Adrenal gland (tissue), 19 donors: Measurements from ENCODE around the gene GNG3. TPM values are rescaled to one million over a fixed set of nuclear protein-coding genes. Genes with fewer than 3 reads are reported as not detected.

Experiments
- DNase-seq, 7 donors: peaks; one replicate each; pipeline ENCODE4 v3.0.0-alpha.2; 2019 to 2020
- H3K27ac ChIP-seq, 5 donors: fragments of 200-600 bp; sonication (generic) in 4 of 5; 1 replicate in 3 of 5; 2 replicates in 2 of 5; pipeline versions ENCODE4 v1.5.1 to v1.8.0; 2016 to 2020; ENCODE audit warnings: mild to moderate bottlenecking in 1 of 5
- H3K27me3 ChIP-seq: fragments of 200-600 bp; 2 replicates; pipeline ENCODE4 v1.8.0; 2021
- H3K36me3 ChIP-seq, 2 donors: fragments of 200-600 bp; replicated peaks in 1 of 2; 1 replicate in 1 of 2; 2 replicates in 1 of 2; pipeline versions ENCODE4 v1.5.1 to v1.8.0; 2018 to 2022
- H3K4me1 ChIP-seq, 2 donors: fragments of 200-600 bp; replicated peaks in 1 of 2; 1 replicate in 1 of 2; 2 replicates in 1 of 2; pipeline versions ENCODE4 v1.5.1 to v1.8.0; 2018 to 2021
- H3K4me3 ChIP-seq, 4 donors: fragments of 200-600 bp; sonication (generic) in 3 of 4; one replicate each; pipeline ENCODE4 v1.5.1; 2016 to 2018
- H3K9me3 ChIP-seq, 3 donors: fragments of 200-600 bp; sonication (generic) in 1 of 3; replicated peaks in 1 of 3; 1 replicate in 2 of 3; 2 replicates in 1 of 3; pipeline versions ENCODE4 v1.5.1 to v1.8.0; 2016 to 2021
- CTCF ChIP-seq, 6 experiments: fragments of 450-650 bp in 4 of 6; fragments of 200-600 bp in 2 of 6; sonication (generic) in 1 of 6; IDR thresholded peaks; 1 replicate in 5 of 6; 2 replicates in 1 of 6; pipeline versions ENCODE4 v1.5.1 to v1.8.0; 2016 to 2021; ENCODE audit warnings: antibody characterized with exemption in 6 of 6, mild to moderate bottlenecking in 2 of 6, moderate library complexity in 1 of 6
- POLR2A ChIP-seq, 2 donors: fragments of 450-650 bp; IDR thresholded peaks; one replicate each; pipeline ENCODE4 v1.6.1; 2017; ENCODE audit warnings: antibody characterized with exemption in 2 of 2, mild to moderate bottlenecking in 2 of 2, moderate library complexity in 1 of 2
- WGBS, 4 donors: extraction: QIAGEN DNeasy Blood & Tissue Kit in 2 of 4; methylation state at CpG; one replicate each; pipeline versions ENCODE4 v1.1.5 to v1.1.7; 2013 to 2017; 5-methylcytosine and 5-hydroxymethylcytosine counted together
- intact Hi-C, 2 donors: fragments of 100-400 bp; cut with DNase I; formaldehyde crosslinking; loops; one replicate each; pipeline versions ENCODE4 v1.14.1 to v1.15.0; 2022 to 2023
- long read RNA-seq, 10 donors: library from polyadenylated mRNA in 3 of 10; unstranded in 2 of 10; stranded (forward) in 1 of 10; transcript quantifications; one replicate each; pipeline ENCODE4 v2.0.0 and lab custom pipeline, GENCODE V29; 2021 to 2026
- polyA plus RNA-seq, 3 donors: library from polyadenylated mRNA; stranded (reverse); fragments of 200-250 nt in 2 of 3; fragments of 350-450 nt in 1 of 3; fragmentation: Illumina TruSeq in 1 of 3; extraction: RNeasy Lipid Tissue Mini Kit (QIAGEN cat#74804) in 1 of 3; gene quantifications; one replicate each; pipeline ENCODE4 v1.2.3, GENCODE V29; 2013 to 2014
- total RNA-seq, 9 donors: library from RNA; depleted of rRNA in 4 of 9; stranded (reverse); fragments of >200 nt in 4 of 9; fragments of 120-200 nt in 1 of 9; fragmentation: NEBNext Ultra II Directional in 1 of 9; extraction: Animal tissue kit (Norgen Biotek cat#: 25700) in 1 of 9; gene quantifications; one replicate each; pipeline versions ENCODE4 v1.1.0 to v1.2.4, GENCODE V29; 2013 to 2023
- donor health status: healthy with polysubstance abuse.
- donor health status: Bipolar disorder and iron deficiency.
- donor health status: DM: yes; HTN: yes; CAD: no.
- donor health status: DM: no; HTN: no; CAD: no.
- donor health status: DM: no; HTN: no; CAD: no.
- donor health status: DM: yes; HTN: yes; CAD: no.

GNG3 gene
- total RNA-seq, result 1 to 10 TPM in 3 of 9 donors, under 1 TPM in 4, not detected in 2; 0.39 to 3.2 (median 0.96) TPM
- polyA plus RNA-seq, result 10 to 100 TPM in 1 of 3 donors, 1 to 10 TPM in 2; 4.1 to 15.7 (median 6.4) TPM
- long read RNA-seq, donor 1, result 0 reads
- long read RNA-seq, donor 2, result 0 reads
- long read RNA-seq, donor 3, partial matches to known transcripts, result 0 of 2 reads
- long read RNA-seq, donor 3, other reads (novel, unspliced or antisense), result 0 of 2 reads
- long read RNA-seq, donor 4, result 0 reads
- long read RNA-seq, donor 5, partial matches to known transcripts, result 0 of 1 reads
- long read RNA-seq, donor 5, other reads (novel, unspliced or antisense), result 0 of 1 reads
- long read RNA-seq, donor 6, transcript GNG3-201 (3 exons, 882 nt), result major isoform, 12 of 13 reads
- long read RNA-seq, donor 6, partial matches to known transcripts, result 0 of 13 reads
- long read RNA-seq, donor 6, other reads (novel, unspliced or antisense), result 1 of 13 reads
- long read RNA-seq, donor 7, partial matches to known transcripts, result 0 of 4 reads
- long read RNA-seq, donor 7, other reads (novel, unspliced or antisense), result 0 of 4 reads
- long read RNA-seq, donor 8, partial matches to known transcripts, result 0 of 1 reads
- long read RNA-seq, donor 8, other reads (novel, unspliced or antisense), result 0 of 1 reads
- long read RNA-seq, donor 9, result 0 reads
- long read RNA-seq, donor 10, partial matches to known transcripts, result 0 of 3 reads
- long read RNA-seq, donor 10, other reads (novel, unspliced or antisense), result 0 of 3 reads

- Histone ChIP-seq H3K27ac (peak within 1 kb of the TSS; percentile 61 to 96 (median 82)), H3K4me3 (peak within 1 kb of the TSS in 2 of 4 donors; percentile 39 to 69), H3K36me3 (peaks cover 0 to 22% of the 10 kb centered on the region in 2 donors), H3K9me3 (no peaks in the 10 kb centered on the region), H3K27me3 (no peaks in the 10 kb centered on the region), H3K4me1 (peaks cover 22 to 32% of the 10 kb centered on the region in 2 donors)
- intact Hi-C loops, result no loop called here
- peak in 5 of 7 donors; percentile 36 to 94 (median 60) for DNase-seq
- TF ChIP-seq CTCF (IDR thresholded peaks at IDR 0.05) (no peak), POLR2A (IDR thresholded peaks at IDR 0.05) (peak in 1 of 2 donors; percentile 53)
- 58 to 78% (median 68%) methylated on average over 9 to 10 of the region's 10 CpGs for WGBS, 4 donors
These were observed at the start of gene GNG3, which contains the start of gene BSCL2 for GRCh38 chr11:62707277-62707861. Gene GNG3 (plus strand): TSS chr11:62707676. CDS start chr11:62708296, 620 bp downstream. Gene BSCL2 (minus strand): TSS chr11:62707424. CDS start chr11:62707195, 229 bp downstream.

GRCh38 chr11:62664405-62665074 is 42.9 kb upstream of the GNG3 start:
- DNase-seq, result peak in 5 of 7 donors; percentile 49 to 78 (median 56)
- Histone ChIP-seq H3K9me3 (no peaks in the 10 kb centered on the region), H3K27me3 (no peaks in the 10 kb centered on the region), H3K4me3 (peak overlapping the region; percentile 52 to 98 (median 68)), H3K27ac (peak overlapping the region; percentile 85 to 97 (median 91)), H3K36me3 (peaks cover 0 to 11% of the 10 kb centered on the region in 2 donors), H3K4me1 (peaks cover 12 to 34% of the 10 kb centered on the region in 2 donors)
- intact Hi-C loops, result no loop called here
- TF ChIP-seq CTCF (IDR thresholded peaks at IDR 0.05) (no peak), POLR2A (IDR thresholded peaks at IDR 0.05) (no peak)
- WGBS, 4 donors, result 3 to 5% (median 3%) methylated on average over 19 to 36 of the region's 36 CpGs

GRCh38 chr11:62665075-62665598 is 42.3 kb upstream of the GNG3 start, which contains the start of the genes C11orf98 and CSKMT:
Gene C11orf98 (minus strand): TSS chr11:62665210. CDS start chr11:62665169, 41 bp downstream.
Gene CSKMT (plus strand): TSS chr11:62665312. CDS start chr11:62665880, 568 bp downstream.
- peaks cover 15 to 40% of the 10 kb centered on the region in 2 donors for H3K4me1 ChIP-seq
- peak; percentile 93 to 98 (median 95) for DNase-seq
- peak within 1 kb of the TSS; percentile 85 to 97 (median 91) for H3K27ac ChIP-seq
- 0 to 1% (median 0%) methylated on average over 11 to 47 of the region's 47 CpGs for WGBS, 4 donors
- no peaks in the 10 kb centered on the region for H3K9me3 ChIP-seq
- peak within 1 kb of the TSS; percentile 52 to 98 (median 68) for H3K4me3 ChIP-seq
- TF ChIP-seq POLR2A (IDR thresholded peaks at IDR 0.05) (peak; percentile 97 to 98), CTCF (IDR thresholded peaks at IDR 0.05) (no peak)
- peaks cover 0 to 11% of the 10 kb centered on the region in 2 donors for H3K36me3 ChIP-seq
- intact Hi-C loops, result no loop called here
- H3K27me3 ChIP-seq, result no peaks in the 10 kb centered on the region
